ENCODE results near the gene RNF4.

The RNF4 gene

DNA sequence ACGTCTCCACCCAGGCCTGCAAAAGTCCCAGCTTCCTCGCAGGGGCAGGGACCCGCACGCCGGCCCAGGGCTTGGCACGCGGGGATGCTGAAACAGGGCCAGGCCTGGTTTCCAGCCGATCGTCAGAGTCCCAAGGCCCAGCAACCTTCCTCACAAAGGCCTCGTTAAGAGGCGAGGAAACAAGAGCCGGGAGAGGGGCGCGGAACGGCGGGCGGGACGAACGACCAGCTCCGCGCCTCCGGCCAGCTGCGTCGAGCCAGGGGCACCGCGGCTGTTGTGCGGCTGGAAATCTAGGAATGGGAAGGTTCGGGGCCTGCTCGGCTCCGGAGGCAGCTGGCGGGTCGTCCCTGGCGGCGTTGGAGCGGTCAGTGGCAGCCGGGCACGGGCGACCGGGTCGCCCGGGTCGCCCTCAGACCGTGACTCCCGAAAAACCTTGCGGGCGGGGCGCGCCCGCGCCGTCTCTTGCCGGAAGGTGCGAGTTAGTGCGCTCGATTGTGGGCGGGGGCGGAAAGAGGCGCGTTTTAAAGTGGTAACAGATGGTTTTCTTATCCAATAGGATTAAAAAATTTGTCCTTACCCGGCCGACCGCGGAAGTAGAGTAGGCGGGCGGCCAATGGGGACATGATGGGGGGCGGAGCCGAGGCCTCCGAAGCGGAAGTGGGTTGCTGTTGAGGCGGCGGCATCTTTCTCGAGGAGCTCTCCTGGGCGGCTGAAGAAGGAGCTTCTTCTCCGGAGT, at the start of gene RNF4:
Gene RNF4, plus strand, starts transcription at position 651 of the 736 bp plus-strand sequence. CDS start 21,388 bp downstream, outside the sequence.
- Histone ChIP-seq H3K9ac (ENCODE audit: insufficient read length) (peak within 1 kb of the TSS; percentile 94), H3K27ac (peak within 1 kb of the TSS; percentile 86), H3K9me3 (ENCODE audit: low read depth, low read length) (peaks cover 17% of the 10 kb centered on the region; the same call in 1 of the 2 replicates), H3K36me3 (ENCODE audit: insufficient read depth, low read length) (peaks cover 34% of the 10 kb centered on the region), H3K4me3 (peak within 1 kb of the TSS; percentile 81)
- DNase-seq (ENCODE audit: low read depth, low spot score), result peak; percentile 85
- TF ChIP-seq POLR2AphosphoS5 (IDR thresholded peaks at IDR 0.05; ENCODE audit: borderline replicate concordance, low read depth, low read length) (peak; percentile 92), EZH2 (IDR thresholded peaks at IDR 0.05) (no peak)

DNA sequence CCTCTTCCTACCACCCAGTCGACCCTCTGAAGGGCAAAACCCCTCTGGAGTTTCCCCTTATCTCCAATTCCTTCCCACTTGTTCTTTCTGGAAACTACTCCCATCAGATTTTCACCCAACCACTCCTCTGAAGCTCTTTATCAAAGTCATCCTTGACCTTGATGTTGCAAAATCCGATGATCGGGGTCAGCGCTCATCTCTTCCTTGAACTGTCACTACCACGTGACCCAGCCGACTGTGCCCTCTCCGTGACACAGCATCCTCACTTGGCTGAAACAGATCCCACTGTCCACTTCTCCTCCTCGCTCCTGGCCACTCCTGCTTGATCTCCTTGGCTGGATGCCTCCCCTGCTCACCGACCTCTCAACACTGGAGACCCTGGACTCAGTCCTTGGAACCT, 49.1 kb upstream of the RNF4 start:
- DNase-seq (ENCODE audit: low read depth, low spot score), result no peak
- Histone ChIP-seq H3K9me3 (ENCODE audit: low read depth, low read length) (no peaks in the 10 kb centered on the region), H3K36me3 (ENCODE audit: insufficient read depth, low read length) (no peaks in the 10 kb centered on the region), H3K9ac (ENCODE audit: insufficient read length) (no peak overlapping the region), H3K4me3 (no peak overlapping the region), H3K27ac (no peak overlapping the region)
- no peak for TF ChIP-seq EZH2 (IDR thresholded peaks at IDR 0.05)
- no peak for TF ChIP-seq POLR2AphosphoS5 (IDR thresholded peaks at IDR 0.05; ENCODE audit: borderline replicate concordance, low read depth, low read length)
- TF ChIP-seq FOXP2 (optimal IDR thresholded peaks at IDR 0.05; ENCODE audit: control extremely low read depth, extremely low read length, insufficient read depth), result no peak

GRCh38 chr4:2421928-2422327, 47.0 kb upstream of the RNF4 start:
- no peak for TF ChIP-seq EZH2 (IDR thresholded peaks at IDR 0.05)
- TF ChIP-seq FOXP2 (optimal IDR thresholded peaks at IDR 0.05; ENCODE audit: control extremely low read depth, extremely low read length, insufficient read depth), result no peak
- no peak for TF ChIP-seq POLR2AphosphoS5 (IDR thresholded peaks at IDR 0.05; ENCODE audit: borderline replicate concordance, low read depth, low read length)
- no peak for DNase-seq (ENCODE audit: low read depth, low spot score)
- no peak overlapping the region for H3K4me3 ChIP-seq
- H3K9ac ChIP-seq (ENCODE audit: insufficient read length), result no peak overlapping the region
- no peak overlapping the region for H3K27ac ChIP-seq
- no peaks in the 10 kb centered on the region for H3K36me3 ChIP-seq (ENCODE audit: insufficient read depth, low read length)
- no peaks in the 10 kb centered on the region for H3K9me3 ChIP-seq (ENCODE audit: low read depth, low read length)

- H3K27ac ChIP-seq, result no peak overlapping the region
- H3K36me3 ChIP-seq (ENCODE audit: insufficient read depth, low read length), result no peaks in the 10 kb centered on the region
- no peak overlapping the region for H3K4me3 ChIP-seq
- DNase-seq (ENCODE audit: low read depth, low spot score), result no peak
- H3K9ac ChIP-seq (ENCODE audit: insufficient read length), result no peak overlapping the region
- TF ChIP-seq POLR2AphosphoS5 (IDR thresholded peaks at IDR 0.05; ENCODE audit: borderline replicate concordance, low read depth, low read length) (no peak), EZH2 (IDR thresholded peaks at IDR 0.05) (no peak), FOXP2 (optimal IDR thresholded peaks at IDR 0.05; ENCODE audit: control extremely low read depth, extremely low read length, insufficient read depth) (no peak)
- no peaks in the 10 kb centered on the region for H3K9me3 ChIP-seq (ENCODE audit: low read depth, low read length)
Observed at GRCh38 chr4:2423066-2423465, 45.8 kb upstream of the RNF4 start.

- DNase-seq (ENCODE audit: low read depth, low spot score), result no peak
- H3K9me3 ChIP-seq (ENCODE audit: low read depth, low read length), result no peaks in the 10 kb centered on the region
- H3K9ac ChIP-seq (ENCODE audit: insufficient read length), result no peak overlapping the region
- no peak overlapping the region for H3K4me3 ChIP-seq
- TF ChIP-seq FOXP2 (optimal IDR thresholded peaks at IDR 0.05; ENCODE audit: control extremely low read depth, extremely low read length, insufficient read depth) (no peak), POLR2AphosphoS5 (IDR thresholded peaks at IDR 0.05; ENCODE audit: borderline replicate concordance, low read depth, low read length) (no peak), EZH2 (IDR thresholded peaks at IDR 0.05) (no peak)
- H3K36me3 ChIP-seq (ENCODE audit: insufficient read depth, low read length), result no peaks in the 10 kb centered on the region
- H3K27ac ChIP-seq, result no peak overlapping the region
Observed at GRCh38 chr4:2423695-2424094, 45.2 kb upstream of the RNF4 start.

- no peak for TF ChIP-seq POLR2AphosphoS5 (IDR thresholded peaks at IDR 0.05; ENCODE audit: borderline replicate concordance, low read depth, low read length)
- TF ChIP-seq FOXP2 (optimal IDR thresholded peaks at IDR 0.05; ENCODE audit: control extremely low read depth, extremely low read length, insufficient read depth), result no peak
- TF ChIP-seq EZH2 (IDR thresholded peaks at IDR 0.05), result no peak
- Histone ChIP-seq H3K9me3 (ENCODE audit: low read depth, low read length) (no peaks in the 10 kb centered on the region), H3K36me3 (ENCODE audit: insufficient read depth, low read length) (no peaks in the 10 kb centered on the region), H3K27ac (no peak overlapping the region), H3K9ac (ENCODE audit: insufficient read length) (no peak overlapping the region), H3K4me3 (no peak overlapping the region)
- DNase-seq (ENCODE audit: low read depth, low spot score), result no peak
Observed at GRCh38 chr4:2424581-2424980, 44.3 kb upstream of the RNF4 start.

DNA sequence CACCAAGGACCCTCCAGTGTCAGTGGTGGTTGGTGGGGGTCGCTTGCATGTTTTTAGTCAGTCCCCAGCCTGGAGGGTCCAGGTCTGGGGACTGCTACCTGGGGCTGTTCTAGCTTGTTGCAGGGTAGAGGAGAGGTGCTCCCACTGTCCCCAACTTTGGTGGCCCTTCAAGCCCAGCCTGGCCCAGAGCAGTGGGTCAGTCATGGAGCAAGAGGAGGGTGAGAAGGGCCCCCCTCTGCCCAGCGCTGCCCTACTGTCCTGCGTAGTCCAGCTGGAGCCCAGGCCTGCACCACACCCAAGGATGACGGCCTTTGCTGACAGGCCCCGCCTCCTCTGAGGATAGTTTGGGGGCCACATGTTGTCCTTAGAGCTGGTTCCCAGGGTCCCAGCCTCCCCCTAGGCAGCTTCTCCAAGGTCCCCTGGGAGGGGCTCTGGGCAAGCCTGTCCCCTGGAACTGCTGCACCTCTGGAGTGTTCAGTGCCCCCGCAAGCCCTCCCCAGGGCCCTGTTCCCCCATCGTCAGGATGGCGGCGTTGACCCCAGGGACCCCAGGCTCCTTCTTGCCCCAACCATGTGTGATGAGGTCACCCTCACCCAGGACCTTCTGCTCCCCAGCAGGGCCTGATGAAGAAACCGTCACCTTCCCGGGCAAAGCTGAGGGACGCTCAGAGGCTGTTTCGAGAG, 43.4 kb upstream of the RNF4 start:
- no peak for TF ChIP-seq EZH2 (IDR thresholded peaks at IDR 0.05)
- no peak for TF ChIP-seq FOXP2 (optimal IDR thresholded peaks at IDR 0.05; ENCODE audit: control extremely low read depth, extremely low read length, insufficient read depth)
- no peak for TF ChIP-seq POLR2AphosphoS5 (IDR thresholded peaks at IDR 0.05; ENCODE audit: borderline replicate concordance, low read depth, low read length)
- Histone ChIP-seq H3K4me3 (no peak overlapping the region), H3K27ac (no peak overlapping the region), H3K9ac (ENCODE audit: insufficient read length) (no peak overlapping the region), H3K9me3 (ENCODE audit: low read depth, low read length) (no peaks in the 10 kb centered on the region), H3K36me3 (ENCODE audit: insufficient read depth, low read length) (no peaks in the 10 kb centered on the region)
- DNase-seq (ENCODE audit: low read depth, low spot score), result no peak

DNA sequence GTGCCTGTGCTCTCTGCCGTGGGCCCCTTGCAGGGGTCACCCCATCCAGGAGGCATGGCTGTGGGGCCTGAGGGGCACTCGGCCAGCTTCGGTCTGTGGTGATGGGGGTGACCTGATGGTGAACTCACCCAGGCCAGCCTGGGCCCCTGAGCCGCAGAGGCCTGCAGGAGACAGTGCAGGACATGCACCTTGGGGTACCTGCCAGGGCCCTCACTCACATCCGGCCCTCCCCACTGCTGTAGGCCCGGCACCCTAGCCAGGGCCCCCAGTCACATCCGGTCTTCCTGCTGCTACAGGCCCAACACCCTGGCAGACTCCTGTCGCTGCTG, 42.9 kb upstream of the RNF4 start:
- no peak for TF ChIP-seq FOXP2 (optimal IDR thresholded peaks at IDR 0.05; ENCODE audit: control extremely low read depth, extremely low read length, insufficient read depth)
- TF ChIP-seq EZH2 (IDR thresholded peaks at IDR 0.05), result no peak
- TF ChIP-seq POLR2AphosphoS5 (IDR thresholded peaks at IDR 0.05; ENCODE audit: borderline replicate concordance, low read depth, low read length), result no peak
- no peak overlapping the region for H3K4me3 ChIP-seq
- no peaks in the 10 kb centered on the region for H3K36me3 ChIP-seq (ENCODE audit: insufficient read depth, low read length)
- no peaks in the 10 kb centered on the region for H3K9me3 ChIP-seq (ENCODE audit: low read depth, low read length)
- no peak overlapping the region for H3K9ac ChIP-seq (ENCODE audit: insufficient read length)
- H3K27ac ChIP-seq, result no peak overlapping the region
- no peak for DNase-seq (ENCODE audit: low read depth, low spot score)
